HG03439 (cell line): ENCODE measurements around the gene SMIM41.
"Not testable (repeated sequence)": the region's sequence is repeated elsewhere in the genome, so short reads cannot be mapped to it uniquely, and the experiment has no call there.

Experiments used
- ATAC-seq: cut with Tn5 transposase; IDR thresholded peaks from one replicate; pipeline ENCODE4 v1.9.1; 2021; ENCODE audit warnings: mild to moderate bottlenecking, moderate library complexity; ENCODE audit not compliant: unreplicated experiment

SMIM41 gene

GRCh38 chr12:52084491-52085231 is 5.2 kb downstream of the SMIM41 start:
- no peak for ATAC-seq

- no peak for ATAC-seq
Observed at GRCh38 chr12:52085682-52086180, 6.2 kb downstream of the SMIM41 start.

GRCh38 chr12:52086366-52086765 is 6.9 kb downstream of the SMIM41 start:
- no peak for ATAC-seq

- ATAC-seq = no peak
Observed at GRCh38 chr12:52086944-52087835, 7.7 kb downstream of the SMIM41 start.

- no peak for ATAC-seq
Observed at GRCh38 chr12:52087961-52088820, 8.7 kb downstream of the SMIM41 start.

- ATAC-seq = no peak
Observed at GRCh38 chr12:52089491-52089890, 10.0 kb downstream of the SMIM41 start.

- no peak for ATAC-seq
Observed at GRCh38 chr12:52090291-52090690, 10.8 kb downstream of the SMIM41 start.

- ATAC-seq = no peak
Observed at GRCh38 chr12:52091061-52091460, 11.6 kb downstream of the SMIM41 start.

- ATAC-seq = no peak
Observed at GRCh38 chr12:52091869-52092268, 12.4 kb downstream of the SMIM41 start.

GRCh38 chr12:52093346-52093745 is 13.8 kb downstream of the SMIM41 start:
- no peak for ATAC-seq

GRCh38 chr12:52096332-52097044 is 17.0 kb downstream of the SMIM41 start:
- ATAC-seq = no peak

GRCh38 chr12:52097045-52097666 is 17.7 kb downstream of the SMIM41 start:
- no peak for ATAC-seq

GRCh38 chr12:52104431-52105089 is 25.1 kb downstream of the SMIM41 start:
- ATAC-seq = not testable (repeated sequence)

- not testable (repeated sequence) for ATAC-seq
Observed at GRCh38 chr12:52116222-52117125, 37.0 kb downstream of the SMIM41 start.

GRCh38 chr12:52117806-52118475 is 38.4 kb downstream of the SMIM41 start:
- not testable (repeated sequence) for ATAC-seq

GRCh38 chr12:52119398-52120254 is 40.1 kb downstream of the SMIM41 start:
- ATAC-seq = no peak
